OCI-LY1 (cell line): ENCODE results near the gene WHAMM.

Experiments
- EZH2 ChIP-seq: fragments of 200-600 bp; sonication (generic), shearing (Covaris generic); IDR thresholded peaks from 2 replicates; pipeline ENCODE4 v1.8.0; 2017; ENCODE audit warnings: borderline replicate concordance, mixed run types, mild to moderate bottlenecking, antibody characterized with exemption, low read length, moderate library complexity, mixed read lengths
- TF ChIP-seq, protein P1 (sequence below): fragments of 200-600 bp; sonication (generic), shearing (Covaris generic); IDR thresholded peaks from 2 replicates; pipeline ENCODE4 v1.5.1; 2017; ENCODE audit warnings: mild to moderate bottlenecking, antibody characterized with exemption, low read length, moderate library complexity, mixed read lengths

DNA sequence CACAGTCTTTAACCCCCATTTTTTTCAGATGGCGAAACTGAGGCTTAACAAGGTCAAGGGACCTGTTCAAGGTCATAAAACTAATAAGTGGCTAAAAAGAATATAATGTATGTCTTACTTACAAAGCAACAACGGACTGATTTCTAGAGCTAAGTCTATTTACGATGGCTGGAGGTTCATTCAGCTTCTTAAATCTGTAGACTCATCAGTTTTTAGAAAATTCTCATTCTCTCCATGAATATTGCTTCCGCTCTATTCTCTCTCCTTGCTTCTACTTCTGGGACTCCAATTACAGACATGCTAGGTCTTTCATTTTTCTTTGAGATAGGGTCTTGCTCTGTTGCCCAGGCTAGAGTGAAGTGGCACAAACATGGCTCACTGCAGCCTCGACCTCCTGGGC lies 68.9 kb downstream of the WHAMM start:
- TF ChIP-seq, protein P1, sequence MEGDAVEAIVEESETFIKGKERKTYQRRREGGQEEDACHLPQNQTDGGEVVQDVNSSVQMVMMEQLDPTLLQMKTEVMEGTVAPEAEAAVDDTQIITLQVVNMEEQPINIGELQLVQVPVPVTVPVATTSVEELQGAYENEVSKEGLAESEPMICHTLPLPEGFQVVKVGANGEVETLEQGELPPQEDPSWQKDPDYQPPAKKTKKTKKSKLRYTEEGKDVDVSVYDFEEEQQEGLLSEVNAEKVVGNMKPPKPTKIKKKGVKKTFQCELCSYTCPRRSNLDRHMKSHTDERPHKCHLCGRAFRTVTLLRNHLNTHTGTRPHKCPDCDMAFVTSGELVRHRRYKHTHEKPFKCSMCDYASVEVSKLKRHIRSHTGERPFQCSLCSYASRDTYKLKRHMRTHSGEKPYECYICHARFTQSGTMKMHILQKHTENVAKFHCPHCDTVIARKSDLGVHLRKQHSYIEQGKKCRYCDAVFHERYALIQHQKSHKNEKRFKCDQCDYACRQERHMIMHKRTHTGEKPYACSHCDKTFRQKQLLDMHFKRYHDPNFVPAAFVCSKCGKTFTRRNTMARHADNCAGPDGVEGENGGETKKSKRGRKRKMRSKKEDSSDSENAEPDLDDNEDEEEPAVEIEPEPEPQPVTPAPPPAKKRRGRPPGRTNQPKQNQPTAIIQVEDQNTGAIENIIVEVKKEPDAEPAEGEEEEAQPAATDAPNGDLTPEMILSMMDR: no peak
- TF ChIP-seq EZH2: no peak
